MG63 (cell line): ENCODE results near the gene FBXO21. TPM values are rescaled to one million over a fixed set of nuclear protein-coding genes. Genes with fewer than 3 reads are reported as not detected.

ENCODE experiments used
- DNase-seq: peaks from one replicate; pipeline ENCODE4 v3.0.0-alpha.2; 2020
- H3K27me3 ChIP-seq: fragments of 250-450 bp; sonication (Bioruptor Pico); 2 replicates; pipeline ENCODE4 v1.5.1; 2020; ENCODE audit warnings: mild to moderate bottlenecking, moderate library complexity
- H3K36me3 ChIP-seq: fragments of 250-450 bp; sonication (Bioruptor Pico); 2 replicates; pipeline ENCODE4 v1.5.1; 2020; ENCODE audit warnings: mild to moderate bottlenecking, moderate library complexity
- H3K4me3 ChIP-seq: fragments of 250-450 bp; sonication (Bioruptor Pico); 2 replicates; pipeline ENCODE4 v1.5.1; 2020; ENCODE audit warnings: mild to moderate bottlenecking, moderate library complexity
- H3K9me3 ChIP-seq: fragments of 250-450 bp; sonication (Bioruptor Pico); 2 replicates; pipeline ENCODE4 v1.5.1; 2020; ENCODE audit warnings: mild to moderate bottlenecking, moderate library complexity
- total RNA-seq: library from RNA; depleted of rRNA; stranded (reverse); fragments of >200 nt; shearing (Covaris generic); gene quantifications from 2 replicates; pipeline ENCODE4 v1.2.3, GENCODE V29; 2014; ENCODE audit warnings: low replicate concordance

FBXO21 gene
- total RNA-seq, 1 experiment from 2014 or later = 10.4 TPM

DNA sequence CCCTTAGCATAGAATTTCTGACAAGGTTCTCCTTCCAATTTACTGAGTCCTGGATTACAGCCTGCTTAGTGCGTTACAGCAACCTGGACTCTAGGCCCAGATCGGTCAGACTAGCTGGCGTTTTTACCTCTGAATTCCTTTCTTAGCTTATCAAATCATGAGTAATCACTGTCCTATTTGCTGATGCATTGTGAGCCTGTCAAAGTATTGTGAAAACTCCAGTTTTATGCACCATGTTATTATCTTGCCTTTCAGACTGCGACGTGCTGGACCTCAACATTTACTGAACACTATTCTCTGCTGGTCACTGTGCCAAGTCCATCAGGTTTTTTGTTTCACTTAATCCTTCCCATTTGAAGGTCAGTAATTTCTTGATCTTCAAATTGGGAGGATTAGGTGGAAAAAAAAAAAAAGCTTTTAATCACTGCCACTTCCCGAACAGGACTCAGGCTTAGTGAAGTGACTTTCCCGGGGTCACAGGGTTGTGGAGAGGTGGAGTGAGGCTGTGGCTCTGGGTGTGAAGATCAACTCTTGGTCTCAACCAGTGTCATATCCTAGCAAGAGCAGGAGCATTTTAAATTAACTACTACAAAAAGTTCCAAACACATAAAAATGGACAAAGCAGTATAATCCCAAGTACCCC is 31.2 kb downstream of the FBXO21 start:
- no peak for DNase-seq
- H3K36me3 ChIP-seq = peaks cover 9% of the 10 kb centered on the region
- H3K27me3 ChIP-seq = no peaks in the 10 kb centered on the region
- H3K4me3 ChIP-seq = no peak overlapping the region
- no peaks in the 10 kb centered on the region for H3K9me3 ChIP-seq

DNA sequence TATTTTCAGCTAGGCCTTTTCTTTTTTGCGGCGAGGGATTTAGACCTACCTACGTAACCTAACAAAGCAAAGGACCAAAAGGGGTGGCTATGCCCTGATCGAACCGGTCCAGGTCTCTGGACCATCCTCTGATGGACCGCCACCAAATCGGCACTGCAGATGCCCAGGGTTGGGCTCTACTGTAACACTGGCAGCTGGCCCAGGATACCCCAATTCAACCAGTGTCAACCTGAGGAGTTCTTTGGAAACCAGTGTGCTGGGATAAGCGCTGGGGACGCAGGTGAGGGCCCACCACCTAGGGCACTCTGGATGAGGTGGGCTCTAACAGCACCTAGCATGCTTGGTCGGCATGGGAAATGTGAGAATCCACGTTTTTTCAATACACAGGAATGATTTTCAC is 32.2 kb downstream of the FBXO21 start:
- H3K9me3 ChIP-seq = no peaks in the 10 kb centered on the region
- H3K36me3 ChIP-seq = peaks cover 8% of the 10 kb centered on the region
- DNase-seq = no peak
- no peaks in the 10 kb centered on the region for H3K27me3 ChIP-seq
- no peak overlapping the region for H3K4me3 ChIP-seq

DNA sequence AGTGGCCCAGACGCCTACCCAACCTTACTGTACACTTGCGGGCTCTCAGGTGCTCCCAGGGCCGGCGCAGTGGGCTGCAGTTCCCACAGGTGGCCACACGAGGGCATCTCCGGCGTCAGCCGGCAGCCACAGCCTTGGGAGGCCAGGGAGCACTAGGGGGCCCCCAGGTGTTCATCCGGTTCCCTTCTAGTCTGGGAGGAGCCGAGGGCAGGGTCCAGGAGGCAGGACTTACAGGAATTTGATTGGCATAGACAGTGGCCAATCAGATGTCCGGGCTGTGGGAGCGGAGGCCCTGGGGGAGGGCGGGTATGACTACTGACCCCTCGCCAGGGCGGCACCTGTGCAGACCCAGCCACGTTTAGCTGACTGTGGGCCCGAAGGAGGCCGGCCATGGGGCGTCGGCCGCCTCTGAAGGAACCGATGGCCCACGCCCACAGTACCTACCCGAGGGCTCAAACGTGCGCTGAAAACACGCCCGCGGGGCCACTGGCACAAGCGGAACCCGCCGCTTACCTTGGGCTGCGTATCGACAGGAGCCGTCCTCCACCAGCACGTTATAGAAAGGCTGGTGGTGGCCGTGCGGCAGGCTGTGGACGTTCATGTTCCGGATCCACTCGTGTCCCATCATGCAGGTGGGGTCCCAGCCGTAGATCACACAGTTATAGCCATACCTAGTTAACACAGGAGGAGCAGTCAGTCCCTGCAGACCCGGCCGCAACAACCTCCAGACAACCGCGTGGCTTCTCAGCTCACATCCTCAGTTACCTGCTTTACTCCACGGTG is 34.8 kb downstream of the FBXO21 start:
- Histone ChIP-seq H3K36me3 (peaks cover 7% of the 10 kb centered on the region), H3K9me3 (no peaks in the 10 kb centered on the region), H3K27me3 (no peaks in the 10 kb centered on the region), H3K4me3 (no peak overlapping the region)
- DNase-seq = peak; percentile 27

GRCh38 chr12:117152793-117153775 is 37.2 kb downstream of the FBXO21 start:
- Histone ChIP-seq H3K4me3 (no peak overlapping the region), H3K36me3 (peaks cover 5% of the 10 kb centered on the region; the same call in 1 of the 2 replicates), H3K27me3 (no peaks in the 10 kb centered on the region), H3K9me3 (no peaks in the 10 kb centered on the region)
- no peak for DNase-seq

- peaks cover 5% of the 10 kb centered on the region; the same call in 1 of the 2 replicates for H3K36me3 ChIP-seq
- DNase-seq = no peak
These were observed 38.8 kb downstream of the FBXO21 start for GRCh38 chr12:117151403-117152031.

DNA sequence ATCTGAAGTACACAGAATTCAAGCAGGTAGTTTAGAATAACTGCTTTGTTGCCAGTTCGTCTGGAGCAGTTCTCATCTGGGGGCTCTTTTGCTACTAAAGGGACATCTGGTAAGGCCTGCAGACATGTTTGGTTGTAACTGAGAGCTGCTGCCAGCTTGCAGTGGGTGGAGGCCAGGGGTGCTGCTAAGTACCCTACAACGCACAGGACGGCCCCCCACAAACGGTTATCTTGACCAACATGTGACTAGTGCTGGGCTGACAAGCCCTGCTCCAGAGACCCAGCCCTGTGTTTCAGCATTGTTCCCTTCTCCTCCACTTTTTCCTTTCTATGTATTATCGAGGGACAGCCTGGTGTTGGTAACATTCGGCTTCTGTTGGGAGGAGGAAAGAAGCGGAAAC is 40.8 kb downstream of the FBXO21 start:
- no peaks in the 10 kb centered on the region for H3K27me3 ChIP-seq
- no peak for DNase-seq
- no peak overlapping the region for H3K4me3 ChIP-seq
- H3K36me3 ChIP-seq = no peaks in the 10 kb centered on the region
- H3K9me3 ChIP-seq = no peaks in the 10 kb centered on the region

More at GRCh38 chr12:117151403-117152031, 38.8 kb downstream of the FBXO21 start:
- no peaks in the 10 kb centered on the region for H3K27me3 ChIP-seq
- no peak overlapping the region for H3K4me3 ChIP-seq
- H3K9me3 ChIP-seq = no peaks in the 10 kb centered on the region

DNA sequence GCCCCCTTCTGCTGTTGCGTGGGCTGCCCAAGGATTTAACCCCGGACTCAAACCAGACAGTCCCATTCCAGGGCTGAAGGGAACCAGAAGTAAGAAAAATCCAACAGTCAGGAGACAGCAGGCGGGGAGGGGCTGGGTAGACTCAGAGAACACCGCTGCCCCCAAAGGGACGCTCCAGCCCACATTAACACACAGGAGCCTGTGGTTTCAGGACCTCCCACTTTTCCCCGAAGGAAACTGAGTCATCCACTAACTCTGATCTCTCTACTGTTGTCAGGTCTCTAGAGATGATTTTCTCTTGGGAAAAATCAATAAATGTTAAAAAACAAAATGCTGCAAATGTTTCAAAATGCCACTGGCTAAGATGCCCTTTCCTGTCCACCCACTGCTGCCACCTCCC is 41.6 kb downstream of the FBXO21 start:
- no peaks in the 10 kb centered on the region for H3K36me3 ChIP-seq
- H3K9me3 ChIP-seq = no peaks in the 10 kb centered on the region
- H3K27me3 ChIP-seq = no peaks in the 10 kb centered on the region
- no peak for DNase-seq
- no peak overlapping the region for H3K4me3 ChIP-seq

DNA sequence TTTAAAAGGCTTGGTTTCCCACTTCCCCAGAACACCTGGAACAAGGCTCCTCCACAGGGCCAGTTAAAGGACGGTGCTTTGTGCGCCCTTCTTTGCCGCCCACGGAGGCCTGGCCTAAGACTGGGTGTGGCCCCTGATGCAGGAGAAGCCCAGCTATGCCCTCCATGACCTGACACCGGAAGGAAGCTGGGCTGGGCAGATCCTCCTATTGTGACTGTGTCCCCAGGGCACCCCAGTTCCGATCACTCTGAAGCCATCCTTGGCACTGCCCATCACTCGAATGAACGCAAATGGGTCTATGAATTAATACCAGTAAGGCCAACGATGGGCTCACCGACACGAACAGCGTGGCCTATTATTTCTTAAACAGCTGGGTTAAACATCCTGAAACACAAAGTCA is 42.6 kb downstream of the FBXO21 start:
- H3K4me3 ChIP-seq = no peak overlapping the region
- H3K36me3 ChIP-seq = no peaks in the 10 kb centered on the region
- H3K27me3 ChIP-seq = no peaks in the 10 kb centered on the region
- DNase-seq = no peak
- no peaks in the 10 kb centered on the region for H3K9me3 ChIP-seq

GRCh38 chr12:117145597-117146154 is 44.6 kb downstream of the FBXO21 start:
- no peak overlapping the region for H3K4me3 ChIP-seq
- H3K36me3 ChIP-seq = no peaks in the 10 kb centered on the region
- H3K9me3 ChIP-seq = no peaks in the 10 kb centered on the region
- no peaks in the 10 kb centered on the region for H3K27me3 ChIP-seq
- no peak for DNase-seq

DNA sequence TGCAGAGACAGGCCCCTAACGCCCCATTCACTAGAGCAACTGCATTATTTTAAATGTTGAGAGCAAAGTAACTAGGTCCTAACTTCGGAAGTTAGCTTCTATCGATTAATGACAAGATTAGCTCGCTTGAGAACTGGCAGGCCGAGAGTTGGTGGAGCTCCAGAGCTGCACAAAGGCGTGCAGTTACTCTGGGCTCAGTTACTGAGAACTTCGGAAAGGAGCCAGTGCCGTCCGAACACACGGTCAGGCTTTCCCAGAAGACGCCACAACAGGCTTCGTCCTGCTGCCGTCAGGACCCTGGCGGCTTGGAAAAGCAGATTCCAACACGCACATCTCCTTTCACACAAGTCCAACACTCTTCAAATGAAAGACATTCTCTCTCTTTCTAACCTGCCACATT is 45.7 kb downstream of the FBXO21 start:
- Histone ChIP-seq H3K9me3 (no peaks in the 10 kb centered on the region), H3K27me3 (no peaks in the 10 kb centered on the region), H3K4me3 (no peak overlapping the region), H3K36me3 (no peaks in the 10 kb centered on the region)
- no peak for DNase-seq

DNA sequence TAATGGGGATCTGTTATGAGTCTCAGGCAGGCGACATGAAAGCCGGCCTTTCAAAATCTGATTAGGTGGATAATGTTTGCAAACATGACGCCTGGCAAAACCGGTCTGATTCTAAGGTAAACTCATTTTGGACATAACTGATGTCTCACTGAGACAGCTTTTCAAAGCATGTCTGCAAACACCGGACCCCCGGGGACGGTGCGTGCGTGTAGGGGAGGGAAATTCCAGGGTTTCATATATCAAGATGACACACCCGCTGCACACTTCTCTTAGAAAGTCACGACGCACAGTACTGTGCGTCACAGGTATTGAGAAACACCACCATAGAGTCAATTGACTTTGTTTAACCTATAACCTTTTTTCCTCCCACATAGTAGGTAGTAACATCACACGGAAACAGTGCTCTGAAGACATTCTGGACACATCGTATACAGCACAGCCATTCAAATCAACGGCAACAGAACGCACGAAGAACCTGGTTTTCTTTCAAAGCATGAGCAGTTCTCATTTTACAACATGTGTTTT is 47.2 kb downstream of the FBXO21 start:
- Histone ChIP-seq H3K9me3 (no peaks in the 10 kb centered on the region), H3K4me3 (no peak overlapping the region), H3K36me3 (no peaks in the 10 kb centered on the region), H3K27me3 (no peaks in the 10 kb centered on the region)
- DNase-seq = no peak

GRCh38 chr12:117142094-117142493 is 48.2 kb downstream of the FBXO21 start:
- Histone ChIP-seq H3K4me3 (no peak overlapping the region), H3K9me3 (no peaks in the 10 kb centered on the region), H3K27me3 (no peaks in the 10 kb centered on the region), H3K36me3 (no peaks in the 10 kb centered on the region)
- no peak for DNase-seq

GRCh38 chr12:117141097-117141898 is 49.0 kb downstream of the FBXO21 start:
- Histone ChIP-seq H3K9me3 (no peaks in the 10 kb centered on the region), H3K27me3 (no peaks in the 10 kb centered on the region), H3K4me3 (no peak overlapping the region), H3K36me3 (no peaks in the 10 kb centered on the region)
- no peak for DNase-seq

DNA sequence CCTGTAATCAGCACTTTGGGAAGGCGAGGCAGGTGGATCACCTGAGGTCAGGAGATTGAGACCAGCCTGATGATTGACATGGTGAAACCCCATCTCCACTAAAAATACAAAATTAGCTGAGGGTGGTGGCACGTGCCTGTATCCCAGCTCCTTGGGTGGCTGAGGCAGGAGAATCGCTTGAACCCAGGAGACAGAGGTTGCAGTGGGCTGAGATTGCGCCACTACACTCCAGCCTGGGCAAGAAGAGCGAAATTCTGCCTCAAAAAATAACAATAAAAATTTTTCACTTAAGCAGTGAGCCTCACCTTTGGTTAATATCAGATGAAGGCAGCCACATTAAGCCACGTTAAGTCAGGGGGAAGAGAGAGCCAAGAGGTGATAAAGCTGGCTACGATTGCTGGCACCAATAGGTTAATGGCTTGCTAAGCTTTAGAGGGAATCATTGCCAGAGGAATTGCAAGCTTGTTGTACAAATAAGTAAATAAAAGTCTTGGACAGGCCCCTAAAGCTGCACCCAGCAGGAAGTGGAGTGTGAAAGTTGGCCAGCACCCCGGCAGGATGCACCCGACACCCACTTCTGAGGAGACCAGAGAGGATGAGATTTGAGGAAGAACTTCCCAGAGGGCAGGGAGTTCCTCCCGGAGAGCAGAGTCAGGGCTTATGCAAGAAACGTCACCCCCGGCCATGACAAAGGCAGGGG is 49.7 kb downstream of the FBXO21 start:
- peak; percentile 83 for DNase-seq
- H3K9me3 ChIP-seq = no peaks in the 10 kb centered on the region
- H3K27me3 ChIP-seq = no peaks in the 10 kb centered on the region
- no peaks in the 10 kb centered on the region for H3K36me3 ChIP-seq
- no peak overlapping the region for H3K4me3 ChIP-seq
